HEK293T (cell line): Measurements from ENCODE around the gene ATG3.

Source experiments
- ARNT ChIP-seq: fragments of 450-650 bp; IDR thresholded peaks from 2 replicates; pipeline ENCODE4 v1.6.1; 2017; ENCODE audit warnings: mild to moderate bottlenecking
- FOXK2 ChIP-seq: fragments of 450-650 bp; IDR thresholded peaks from 2 replicates; pipeline ENCODE4 v1.6.1; 2016; ENCODE audit warnings: mild to moderate bottlenecking
- FOXM1 ChIP-seq: fragments of 450-650 bp; IDR thresholded peaks from 2 replicates; pipeline ENCODE4 v1.6.1; 2017; ENCODE audit warnings: mild to moderate bottlenecking, borderline replicate concordance
- PKNOX1 ChIP-seq: fragments of 450-650 bp; IDR thresholded peaks from 2 replicates; pipeline ENCODE4 v1.6.1; 2016
- SUZ12 ChIP-seq: fragments of 450-650 bp; IDR thresholded peaks from 2 replicates; pipeline ENCODE4 v1.6.1; 2016; ENCODE audit warnings: mild to moderate bottlenecking

DNA sequence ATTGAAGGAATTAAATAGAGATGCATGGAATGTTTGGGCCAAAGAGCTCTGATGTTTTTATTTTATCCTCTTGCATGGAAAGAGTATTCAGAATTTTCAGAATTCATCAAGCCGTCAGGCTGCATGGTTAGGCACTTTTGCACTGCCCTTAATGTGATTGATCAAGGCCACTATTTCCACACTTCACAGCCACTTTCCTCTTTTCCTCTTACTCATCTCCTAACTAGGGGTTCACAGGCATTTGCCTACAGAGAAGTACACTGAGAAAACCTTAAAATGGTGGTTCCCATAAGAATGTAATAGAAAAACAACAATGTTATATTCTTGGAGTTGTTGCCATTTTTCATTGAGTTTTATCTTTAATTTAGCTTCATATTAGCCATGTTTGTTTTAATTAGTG lies 10.9 kb upstream of the ATG3 start:
- TF ChIP-seq ARNT (no peak), FOXM1 (no peak), PKNOX1 (no peak), FOXK2 (no peak), SUZ12 (no peak)
